Measurements from ENCODE around the gene DCAF15.
"Not testable (repeated sequence)": the region's sequence is repeated elsewhere in the genome, so short reads cannot be mapped to it uniquely, and the experiment has no call there.

DCAF15 gene

GRCh38 chr19:13972368-13973155 lies 20.3 kb downstream of the DCAF15 start:
- no peak for DNase-seq (ENCODE audit: extremely low spot score)
- ChIA-PET CTCF (interaction anchor here (1.1 to 1.3 kb wide), 2 partner anchors 9 to 12 kb away, joined by 3 read pairs; no protein-coding TSS in a partner anchor), POLR2A (interaction anchor here (0.7 kb wide), 1 partner anchor 926 kb away, joined by 9 read pairs; no protein-coding TSS in a partner anchor)
- no peak for TF ChIP-seq CTCF (IDR thresholded peaks at IDR 0.05; ENCODE audit: control extremely low read depth, extremely low read depth, low read depth, missing control alignments)

- POLR2A ChIA-PET; DNase-seq (ENCODE audit: extremely low spot score): not testable (repeated sequence)
- CTCF ChIA-PET = interaction anchor here (1.0 to 1.3 kb wide), 3 partner anchors 8 to 20 kb away, joined by 3 read pairs; no protein-coding TSS in a partner anchor
Measured at GRCh38 chr19:13973479-13973878, 21.2 kb downstream of the DCAF15 start.

- DNase-seq (ENCODE audit: extremely low spot score) = no peak
- no peak for TF ChIP-seq CTCF (IDR thresholded peaks at IDR 0.05; ENCODE audit: control extremely low read depth, extremely low read depth, low read depth, missing control alignments)
- ChIA-PET CTCF (interaction anchor here (1.0 kb wide), 1 partner anchor 21 kb away, joined by 3 read pairs; no protein-coding TSS in a partner anchor), POLR2A (no interaction called here)
Measured at GRCh38 chr19:13974073-13974472, 21.8 kb downstream of the DCAF15 start.

- CTCF ChIA-PET = no interaction called here
- POLR2A ChIA-PET = no interaction called here
Measured at GRCh38 chr19:13975870-13976269, 23.6 kb downstream of the DCAF15 start.

GRCh38 chr19:13976446-13976845 lies 24.1 kb downstream of the DCAF15 start:
- ChIA-PET POLR2A (no interaction called here), CTCF (interaction anchor here (1.3 kb wide), 1 partner anchor 83 kb away, joined by 4 read pairs; no protein-coding TSS in a partner anchor)
- no peak for DNase-seq (ENCODE audit: extremely low spot score)
- TF ChIP-seq CTCF (IDR thresholded peaks at IDR 0.05; ENCODE audit: control extremely low read depth, extremely low read depth, low read depth, missing control alignments) = no peak

More at GRCh38 chr19:13975870-13976269, 23.6 kb downstream of the DCAF15 start:
- TF ChIP-seq CTCF (IDR thresholded peaks at IDR 0.05; ENCODE audit: control extremely low read depth, extremely low read depth, low read depth, missing control alignments) = no peak
- DNase-seq (ENCODE audit: extremely low spot score) = no peak

- POLR2A ChIA-PET = interaction anchor here (0.9 kb wide), 1 partner anchor 159 kb away, joined by 3 read pairs; no protein-coding TSS in a partner anchor
- CTCF ChIA-PET = interaction anchor here (1.3 to 1.5 kb wide), 3 partner anchors 54 to 81 kb away, joined by 3 to 5 read pairs (median 4); partner anchors contain the start of gene IL27RA
- DNase-seq (ENCODE audit: extremely low spot score) = no peak
- TF ChIP-seq CTCF (IDR thresholded peaks at IDR 0.05; ENCODE audit: control extremely low read depth, extremely low read depth, low read depth, missing control alignments) = no peak
Measured at GRCh38 chr19:13977803-13978202, 25.5 kb downstream of the DCAF15 start.
